Ovary (tissue), 3 donors: ENCODE data around the gene CD300LD.

Experiments used
- CTCF ChIP-seq, 3 donors: fragments of 450-650 bp in 2 of 3; fragments of 200-600 bp in 1 of 3; IDR thresholded peaks; one replicate each; pipeline versions ENCODE4 v1.5.1 to v1.8.0; 2016 to 2022; ENCODE audit warnings: antibody characterized with exemption in 3 of 3, mild to moderate bottlenecking in 1 of 3
- EP300 ChIP-seq: sonication (generic); formaldehyde crosslinking; IDR thresholded peaks from one replicate; pipeline ENCODE4 v1.6.1; 2017; ENCODE audit warnings: antibody characterized with exemption
- donor health status: DM: no; HTN: no; CAD: no.

DNA sequence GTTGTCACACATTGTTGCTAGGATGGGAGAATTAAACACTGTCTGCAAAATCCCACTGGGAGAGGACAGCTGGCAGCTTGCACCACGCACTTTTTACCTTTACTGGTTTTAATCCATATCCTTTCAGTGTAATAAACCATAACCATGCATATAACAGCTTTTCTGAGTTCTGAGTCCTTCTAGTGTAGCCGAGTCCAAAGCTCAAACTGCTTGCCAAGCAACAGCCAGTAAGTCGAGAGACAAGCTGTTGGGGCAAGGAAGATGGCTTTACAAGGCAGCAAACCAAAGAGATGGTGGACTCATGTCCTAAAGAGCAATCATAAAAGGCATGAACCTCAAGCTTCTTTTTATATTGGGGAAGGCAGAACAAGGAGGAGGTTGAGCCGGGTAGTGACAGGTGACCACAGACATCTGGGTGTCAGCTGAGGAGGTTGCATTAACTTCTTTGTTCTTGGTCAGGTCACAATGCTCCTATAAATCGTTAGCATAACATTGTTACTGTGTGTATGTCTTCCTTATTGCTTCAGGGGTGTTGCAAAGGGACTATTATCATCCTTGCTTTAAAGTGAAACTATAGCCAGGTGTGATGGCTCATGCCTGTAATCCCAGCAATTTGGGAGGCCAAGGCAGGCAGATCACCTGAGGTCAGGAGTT, 17.5 kb downstream of the CD300LD start:
- TF ChIP-seq CTCF (IDR thresholded peaks at IDR 0.05) (no peak), EP300 (no peak)
